Neural cell (in vitro differentiated cells): ENCODE data around the gene DPP7.

Experiments
- CTCF ChIP-seq: fragments of 450-650 bp; IDR thresholded peaks from 2 replicates; pipeline ENCODE4 v1.5.1; 2014; ENCODE audit warnings: antibody characterized with exemption, mild to moderate bottlenecking, moderate library complexity; ENCODE audit not compliant: poor library complexity, severe bottlenecking
- EP300 ChIP-seq: fragments of 450-650 bp; conservative IDR thresholded peaks from 2 replicates; pipeline ENCODE4 v1.6.1; 2014; ENCODE audit warnings: antibody characterized with exemption, mild to moderate bottlenecking, moderate library complexity; ENCODE audit not compliant: poor library complexity, severe bottlenecking
- EZH2 ChIP-seq: fragments of 200-600, 300-800 bp; shearing (Covaris generic), sonication (generic); IDR thresholded peaks from 2 replicates; pipeline ENCODE4 v1.6.1; 2014; ENCODE audit warnings: antibody characterized with exemption, low read length, borderline replicate concordance, mild to moderate bottlenecking; ENCODE audit not compliant: insufficient read depth, poor library complexity, severe bottlenecking
- POLR2AphosphoS5 ChIP-seq: IDR thresholded peaks from 2 replicates; pipeline ENCODE4 v1.6.1; 2012
- REST ChIP-seq: IDR thresholded peaks from 2 replicates; pipeline ENCODE4 v1.6.1; 2012; ENCODE audit warnings: borderline replicate concordance

GRCh38 chr9:137077010-137077747 lies 37.4 kb downstream of the DPP7 start, which contains the start of gene UAP1L1:
- TF ChIP-seq POLR2AphosphoS5: no peak
- no peak for TF ChIP-seq CTCF
- TF ChIP-seq EZH2: no peak
- TF ChIP-seq EP300: no peak
- no peak for TF ChIP-seq REST
